NB4 (cell line): ENCODE results near the gene NUDT7.

Source experiments
- DNase-seq: peaks from one replicate; pipeline ENCODE4 v3.0.0; 2010; ENCODE audit warnings: low read depth
- H3K4me3 ChIP-seq: one replicate; pipeline ENCODE4 v1.5.1; 2011; ENCODE audit warnings: mild to moderate bottlenecking, low read depth, low read length, moderate library complexity
- CTCF ChIP-seq: IDR thresholded peaks from one replicate; pipeline ENCODE4 v1.5.1; 2012; ENCODE audit warnings: low read depth, low read length
- MAX ChIP-seq: IDR thresholded peaks from 2 replicates; pipeline ENCODE4 v1.6.1; 2011; ENCODE audit warnings: low read depth, low read length
- MYC ChIP-seq: IDR thresholded peaks from 2 replicates; pipeline ENCODE4 v1.6.1; 2011; ENCODE audit warnings: low read depth, low read length
- POLR2A ChIP-seq: IDR thresholded peaks from 2 replicates; pipeline ENCODE4 v1.6.1; 2011; ENCODE audit warnings: mild to moderate bottlenecking; ENCODE audit not compliant: insufficient read length; ENCODE audit errors: extremely low read depth

NUDT7 gene

GRCh38 chr16:77729951-77730350, 7.6 kb downstream of the NUDT7 start:
- no peak for TF ChIP-seq CTCF
- TF ChIP-seq POLR2A, result no peak
- no peak for TF ChIP-seq MAX
- no peak for DNase-seq
- no peak overlapping the region for H3K4me3 ChIP-seq

GRCh38 chr16:77732241-77732946, 10.1 kb downstream of the NUDT7 start:
- DNase-seq, result peak; percentile 70
- no peak for TF ChIP-seq POLR2A
- TF ChIP-seq CTCF, result no peak
- TF ChIP-seq MYC, result no peak
- no peak for TF ChIP-seq MAX
- H3K4me3 ChIP-seq, result no peak overlapping the region

- H3K4me3 ChIP-seq, result no peak overlapping the region
- DNase-seq, result peak; percentile 29
- TF ChIP-seq POLR2A (no peak), MAX (no peak), MYC (no peak), CTCF (no peak)
These were observed 14.6 kb downstream of the NUDT7 start for GRCh38 chr16:77736879-77737278.

GRCh38 chr16:77738706-77739558, 16.6 kb downstream of the NUDT7 start:
- H3K4me3 ChIP-seq, result no peak overlapping the region
- TF ChIP-seq POLR2A, result no peak
- no peak for TF ChIP-seq MAX
- TF ChIP-seq CTCF, result no peak
- TF ChIP-seq MYC, result no peak
- DNase-seq, result no peak

- TF ChIP-seq MYC, result no peak
- TF ChIP-seq CTCF, result no peak
- no peak for TF ChIP-seq POLR2A
- TF ChIP-seq MAX, result no peak
- H3K4me3 ChIP-seq, result no peak overlapping the region
- DNase-seq, result no peak
These were observed 17.2 kb downstream of the NUDT7 start for GRCh38 chr16:77739559-77739892.
